CD4-positive, alpha-beta T cell treated with Interleukin-12 subunit alpha and Interleukin-12 subunit beta, for 1 hour (primary cell): ENCODE measurements around the gene PRKAA2.
A peak's percentile ranks its signal among the peaks of the same experiment; 100 is the strongest.

Source experiments
- DNase-seq: peaks from one replicate; pipeline ENCODE4 v3.0.0-alpha.2; 2020

PRKAA2 gene

DNA sequence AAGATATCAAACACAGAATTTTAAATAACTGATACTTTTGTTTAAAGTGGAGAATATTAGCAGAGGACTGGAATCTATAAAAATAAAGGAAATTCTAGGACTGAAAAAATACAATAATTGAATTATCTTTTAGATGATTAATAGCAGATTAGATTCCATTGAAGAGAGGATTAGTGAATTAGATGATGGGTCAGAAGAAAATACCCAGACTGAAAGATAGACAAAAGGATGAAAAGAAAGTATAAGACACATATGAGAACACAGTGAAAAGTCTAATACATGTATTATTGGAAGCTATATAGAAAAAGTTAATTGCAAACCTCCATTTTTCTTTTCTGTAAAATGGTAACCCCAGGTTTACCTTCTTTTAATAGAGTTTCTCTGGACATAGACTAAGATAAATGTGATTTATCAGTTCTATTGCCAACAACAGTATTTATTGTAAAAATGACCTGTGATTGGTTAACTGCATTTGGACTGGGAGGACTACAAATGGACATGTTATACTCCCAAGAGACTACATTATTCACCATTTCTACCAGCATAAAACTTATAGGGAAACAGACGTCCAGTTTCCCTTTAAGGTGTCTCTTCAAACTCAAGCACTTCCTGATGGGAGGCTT is 11.0 kb downstream of the PRKAA2 start:
- DNase-seq = no peak

DNA sequence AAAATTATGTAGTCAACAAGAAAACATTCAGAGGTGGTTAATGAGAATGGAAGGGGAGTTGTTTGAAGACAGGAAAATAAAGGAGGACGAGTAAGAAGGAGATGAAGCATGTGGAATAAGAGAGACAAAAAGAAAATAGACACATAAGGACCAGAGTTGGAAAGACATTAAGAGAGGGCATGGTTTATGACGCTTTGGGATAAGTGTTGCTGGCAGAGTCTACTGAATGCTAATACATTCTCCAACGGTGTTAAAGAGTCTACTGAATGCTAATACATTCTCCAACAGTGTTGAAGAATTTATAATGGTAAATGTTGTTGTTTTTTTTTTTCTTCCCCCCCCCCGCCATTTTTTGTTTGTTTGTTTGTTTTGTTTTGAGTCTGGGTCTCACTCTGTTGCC is 13.1 kb downstream of the PRKAA2 start:
- DNase-seq = no peak

DNA sequence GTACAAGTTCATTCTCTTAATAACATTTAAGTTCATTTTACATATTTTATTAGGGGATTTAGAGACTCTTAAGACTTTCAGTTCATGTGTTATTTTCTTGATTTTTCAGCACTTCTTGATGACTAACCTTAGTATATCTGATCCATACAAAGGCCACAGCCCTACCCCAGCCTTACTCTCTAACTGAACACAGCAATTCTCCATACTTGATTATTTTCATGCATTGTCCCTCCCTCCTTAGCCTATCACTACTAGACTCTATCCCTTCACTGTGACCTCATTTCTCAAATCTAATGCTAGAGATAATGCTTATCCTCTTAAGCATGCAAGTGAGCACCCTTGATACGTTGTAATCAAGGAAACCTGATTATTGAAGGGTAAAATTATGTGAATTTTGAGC is 15.2 kb downstream of the PRKAA2 start:
- no peak for DNase-seq

DNA sequence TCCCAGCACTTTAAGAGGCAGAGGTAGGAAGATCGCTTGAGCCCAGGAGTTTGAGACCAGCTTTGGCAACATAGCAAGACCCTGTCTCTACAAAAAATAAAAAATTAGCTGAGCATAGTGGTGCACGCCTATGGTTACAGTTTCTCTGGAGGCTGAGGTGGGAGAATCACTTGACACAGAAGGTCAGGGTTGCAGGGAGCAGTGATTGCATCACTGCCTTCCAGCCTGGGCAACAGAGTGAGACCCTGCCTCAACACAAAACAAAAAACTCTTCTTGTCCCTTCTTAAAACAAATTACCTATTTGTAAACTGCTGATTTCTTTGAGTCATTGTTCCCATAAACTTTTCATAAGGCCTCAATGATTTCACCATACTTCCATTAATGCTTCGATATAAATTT is 18.7 kb downstream of the PRKAA2 start:
- DNase-seq = no peak

DNA sequence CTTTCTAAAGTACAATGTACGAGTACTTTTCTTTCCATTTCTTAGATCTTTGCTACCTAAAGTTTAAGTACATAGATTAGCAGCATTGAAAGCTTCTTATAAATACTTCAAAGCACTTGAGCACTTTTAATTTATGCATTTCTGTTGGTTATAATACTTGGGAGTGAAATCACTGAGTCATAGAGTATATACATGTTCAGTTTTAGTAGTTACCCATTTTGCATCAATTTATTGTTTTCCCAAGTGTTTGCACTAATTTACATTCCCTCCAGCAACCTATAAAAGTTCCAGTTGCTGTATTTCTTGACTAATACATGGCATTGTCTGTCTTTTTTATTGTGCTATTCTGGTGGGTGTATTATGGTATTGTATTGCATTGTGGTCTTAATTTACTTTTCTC is 20.3 kb downstream of the PRKAA2 start:
- DNase-seq = no peak

DNA sequence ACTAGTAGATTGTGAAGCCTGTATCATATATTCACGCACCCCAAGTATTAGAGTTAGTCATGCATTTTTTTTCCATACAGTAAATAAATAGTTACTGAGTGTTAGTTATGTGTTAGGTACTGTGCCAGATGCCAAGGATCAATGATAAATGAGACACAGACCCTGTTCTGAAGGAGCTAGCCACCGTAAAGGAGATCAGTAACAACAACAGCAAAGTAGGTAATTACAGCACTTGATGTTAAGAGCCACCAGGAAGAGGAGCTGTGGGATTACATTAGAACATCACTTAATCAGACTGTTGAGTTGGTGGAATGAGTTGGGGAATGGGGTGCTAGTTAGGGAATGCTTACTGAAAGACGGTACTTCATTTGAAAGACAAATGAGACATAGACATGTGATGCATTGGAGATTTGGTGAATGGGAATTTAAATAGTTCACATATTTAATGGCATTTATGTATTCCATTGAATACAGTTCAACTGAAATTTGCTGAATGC is 21.0 kb downstream of the PRKAA2 start:
- no peak for DNase-seq

DNA sequence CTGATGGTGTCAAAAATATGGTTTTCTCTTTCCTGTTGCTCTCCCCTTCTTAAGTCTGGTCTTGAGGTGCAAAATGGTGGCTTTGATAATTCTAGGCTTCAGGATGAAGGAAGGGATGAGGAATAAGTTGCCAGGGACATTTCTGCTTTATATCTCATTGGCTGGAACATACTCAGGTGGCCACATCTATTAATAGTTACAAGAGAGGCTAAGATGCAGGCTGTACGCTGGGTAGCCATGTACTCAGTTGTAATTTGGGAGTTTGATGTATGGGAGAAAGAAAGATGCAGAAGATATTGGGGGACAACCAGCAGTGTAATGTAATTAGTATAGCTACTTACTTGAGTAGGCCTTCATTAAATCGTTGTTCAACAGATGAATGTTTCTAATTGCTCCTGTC is 25.2 kb downstream of the PRKAA2 start:
- DNase-seq = no peak

DNA sequence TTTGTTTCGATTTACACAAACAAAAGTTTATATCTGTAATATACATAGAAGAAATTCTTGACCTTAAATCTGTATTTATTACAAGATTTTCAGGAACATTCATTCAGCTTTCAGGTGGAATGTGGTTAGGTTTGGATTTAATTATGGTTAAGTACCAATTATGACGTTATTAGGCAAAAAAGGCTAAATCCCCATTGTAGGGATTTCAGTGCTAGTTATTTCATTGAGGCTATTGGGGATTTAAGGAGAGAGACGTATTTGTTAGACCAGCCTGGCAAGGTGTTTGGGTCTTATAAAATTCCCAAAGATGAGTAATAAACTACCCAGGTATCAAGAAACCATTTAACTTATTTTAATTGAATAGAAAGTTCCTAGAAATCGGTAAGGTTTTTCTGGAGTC is 26.0 kb downstream of the PRKAA2 start:
- DNase-seq = no peak

DNA sequence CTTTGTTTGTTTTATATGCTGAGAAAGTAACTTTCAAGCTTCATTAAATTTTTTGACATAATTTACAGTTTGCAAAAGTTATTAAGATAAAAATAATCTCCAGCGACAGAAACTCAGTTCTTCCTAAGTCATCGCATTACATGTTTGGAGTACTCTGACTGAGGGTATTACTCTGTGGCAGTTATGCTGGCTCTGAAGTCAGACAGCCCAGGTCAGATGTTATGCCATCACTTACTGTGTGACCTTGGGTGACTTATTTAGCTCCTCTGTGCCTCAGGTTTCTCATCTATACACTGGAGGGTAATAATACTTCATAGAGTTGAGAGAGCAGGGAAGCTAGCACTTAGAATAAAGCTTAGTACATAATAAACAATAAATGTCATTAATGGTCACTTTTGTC is 26.4 kb downstream of the PRKAA2 start:
- no peak for DNase-seq

DNA sequence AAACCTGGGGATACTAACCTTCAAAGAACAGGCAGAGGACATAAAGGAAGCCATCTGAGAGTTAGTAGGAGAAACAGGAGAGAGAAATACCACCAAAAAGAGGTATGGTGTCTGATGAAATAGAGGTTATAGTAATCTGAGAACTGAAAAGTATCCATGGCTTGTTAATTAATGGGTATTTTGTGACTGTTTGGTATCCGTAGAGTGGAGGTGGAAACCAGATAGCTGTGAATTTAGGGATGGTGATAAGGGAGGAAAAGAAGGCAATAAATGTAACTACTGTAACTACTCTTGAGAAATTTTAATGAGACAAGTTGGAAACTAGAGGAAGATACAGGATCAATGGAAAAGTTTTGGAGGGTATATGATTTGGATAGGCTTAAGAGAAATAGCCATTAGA is 27.5 kb downstream of the PRKAA2 start:
- no peak for DNase-seq

DNA sequence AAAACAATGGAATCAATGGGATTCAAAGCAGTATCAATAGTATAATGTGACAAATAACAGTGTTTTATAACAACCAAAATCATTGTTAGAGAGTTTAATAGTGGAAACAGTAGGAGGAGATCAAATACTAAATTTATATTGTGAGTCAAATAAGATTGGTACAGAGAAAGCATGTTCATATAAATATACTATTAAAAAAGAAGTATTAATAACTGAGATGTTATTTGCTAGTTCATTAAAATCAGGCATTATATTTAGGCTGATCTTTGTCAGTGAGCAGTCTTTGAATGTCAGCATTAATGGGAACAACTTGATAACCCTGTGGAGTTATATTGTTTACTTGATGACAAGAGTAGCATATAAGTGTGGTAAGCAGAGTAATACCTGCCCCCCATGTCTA is 30.6 kb downstream of the PRKAA2 start:
- no peak for DNase-seq

DNA sequence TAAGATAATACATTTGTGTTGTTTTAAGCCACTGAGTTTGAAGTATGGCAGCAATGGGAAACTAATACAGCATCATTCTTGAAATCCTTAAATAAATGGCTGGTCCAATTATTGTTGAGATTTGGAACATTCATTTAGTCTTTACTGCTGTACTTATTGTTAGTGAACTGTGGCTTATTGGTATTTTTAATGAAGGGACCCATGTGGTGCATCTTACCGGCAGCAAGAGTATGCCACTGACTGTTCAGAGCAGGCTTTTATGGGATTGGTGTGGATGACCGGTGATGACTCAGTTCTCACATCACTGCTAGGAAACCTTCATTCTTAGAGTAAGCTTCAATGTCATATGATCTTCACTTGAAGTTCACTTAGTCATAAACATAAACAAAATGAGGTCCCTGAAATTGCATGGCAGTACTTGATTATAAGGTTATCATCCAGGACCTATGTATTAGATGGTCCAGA is 31.5 kb downstream of the PRKAA2 start:
- DNase-seq = no peak

DNA sequence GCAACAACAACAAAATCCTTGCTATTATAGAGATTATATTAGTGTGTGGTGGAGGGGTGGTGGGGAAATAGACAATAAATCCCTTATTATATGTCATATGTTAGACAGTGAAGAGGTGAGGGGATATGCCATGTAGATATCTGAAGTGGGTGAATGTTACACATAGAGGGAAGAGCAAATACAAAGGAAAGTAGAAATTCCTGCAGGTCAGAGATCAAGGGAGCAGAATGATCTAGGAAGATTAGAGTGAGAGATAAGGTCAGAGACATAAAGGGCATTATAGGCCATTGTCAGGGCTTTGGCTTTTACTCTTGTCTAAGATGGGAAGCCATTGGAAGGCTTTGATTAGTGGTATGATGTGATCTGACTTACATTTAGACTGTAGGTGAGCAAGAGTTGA is 38.5 kb downstream of the PRKAA2 start:
- DNase-seq = no peak

DNA sequence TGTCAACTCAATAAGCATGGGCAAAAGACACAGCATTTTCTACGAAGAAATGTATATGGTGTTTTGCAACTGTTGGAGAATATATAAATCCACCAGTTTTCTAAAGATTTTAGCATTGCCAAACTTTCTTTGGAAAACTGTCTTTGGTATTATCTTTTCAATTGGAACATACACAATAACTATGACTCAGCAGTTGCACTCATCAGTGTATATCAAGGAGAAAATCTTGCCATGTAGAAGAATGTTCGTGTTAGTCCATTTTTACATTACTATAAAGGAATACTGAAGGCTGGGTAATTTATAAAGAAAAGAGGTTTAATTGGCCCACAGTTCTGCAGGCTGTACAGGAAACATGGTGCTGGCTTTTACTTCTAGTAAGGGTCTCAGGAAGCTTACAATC is 41.1 kb downstream of the PRKAA2 start:
- no peak for DNase-seq

DNA sequence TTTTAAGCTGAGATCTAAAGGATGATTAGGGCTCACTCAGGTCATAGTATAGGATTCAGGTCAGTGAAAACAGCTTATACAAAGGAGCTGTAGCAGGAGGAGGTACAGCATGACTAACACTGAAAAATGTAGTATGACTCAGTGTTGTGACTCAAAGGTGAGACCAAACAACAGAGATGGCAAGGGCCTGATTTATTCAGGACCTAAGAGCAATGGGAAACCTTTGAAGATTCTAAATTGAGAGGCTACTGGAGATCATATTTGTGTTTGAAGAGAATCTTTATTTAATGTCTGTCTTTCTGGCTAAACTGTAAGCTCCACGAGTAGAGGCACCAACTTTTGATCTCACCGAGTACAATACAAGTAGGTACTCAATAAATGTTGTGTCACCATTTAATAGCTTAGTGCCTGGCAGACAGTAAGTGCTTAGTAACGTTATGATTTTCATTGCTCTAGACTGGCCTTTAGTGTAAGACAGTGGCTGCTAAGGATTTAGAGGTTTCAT is 43.5 kb downstream of the PRKAA2 start:
- no peak for DNase-seq

DNA sequence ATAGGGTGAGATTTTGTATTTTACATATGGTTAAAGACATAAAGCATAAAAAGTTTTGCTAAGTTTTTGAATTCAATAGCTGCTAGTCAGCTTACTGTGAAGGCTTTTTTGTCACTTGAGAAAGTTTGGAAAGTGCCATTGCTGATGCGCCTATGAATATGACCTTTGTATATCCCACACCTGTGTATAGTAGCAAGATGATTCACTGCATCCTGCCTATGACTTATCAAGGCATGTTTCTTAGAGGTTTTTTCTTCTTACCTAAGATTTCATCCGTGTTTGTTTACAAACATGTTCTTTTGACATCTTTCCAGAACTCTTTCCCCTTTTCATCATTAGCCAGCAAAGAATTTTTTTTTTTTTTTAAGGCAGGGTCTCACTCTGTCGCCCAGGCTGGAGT is 51.5 kb downstream of the PRKAA2 start:
- DNase-seq = no peak

DNA sequence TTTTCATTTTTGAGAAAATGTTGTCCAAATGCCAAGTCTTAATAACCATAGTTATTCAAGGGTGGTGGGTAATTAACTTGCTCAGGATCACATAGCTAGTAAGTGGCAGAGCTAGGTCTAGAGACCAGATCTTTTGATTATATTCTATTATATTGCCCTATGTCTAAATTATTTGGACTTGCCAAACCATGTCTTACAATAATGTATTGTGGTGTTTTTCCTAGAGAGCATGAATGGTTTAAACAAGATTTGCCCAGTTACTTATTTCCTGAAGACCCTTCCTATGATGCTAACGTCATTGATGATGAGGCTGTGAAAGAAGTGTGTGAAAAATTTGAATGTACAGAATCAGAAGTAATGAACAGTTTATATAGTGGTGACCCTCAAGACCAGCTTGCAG is 58.6 kb downstream of the PRKAA2 start:
- DNase-seq = no peak

DNA sequence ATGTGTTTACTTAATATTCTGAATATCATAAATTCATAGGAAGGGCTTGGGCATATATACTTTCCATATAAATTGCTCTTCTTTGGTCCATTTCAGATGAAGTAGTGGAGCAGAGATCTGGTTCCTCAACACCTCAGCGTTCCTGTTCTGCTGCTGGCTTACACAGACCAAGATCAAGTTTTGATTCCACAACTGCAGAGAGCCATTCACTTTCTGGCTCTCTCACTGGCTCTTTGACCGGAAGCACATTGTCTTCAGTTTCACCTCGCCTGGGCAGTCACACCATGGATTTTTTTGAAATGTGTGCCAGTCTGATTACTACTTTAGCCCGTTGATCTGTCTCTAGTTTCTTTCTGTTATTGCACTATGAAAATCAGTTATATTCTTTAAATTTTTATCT is 62.3 kb downstream of the PRKAA2 start:
- DNase-seq = no peak

DNA sequence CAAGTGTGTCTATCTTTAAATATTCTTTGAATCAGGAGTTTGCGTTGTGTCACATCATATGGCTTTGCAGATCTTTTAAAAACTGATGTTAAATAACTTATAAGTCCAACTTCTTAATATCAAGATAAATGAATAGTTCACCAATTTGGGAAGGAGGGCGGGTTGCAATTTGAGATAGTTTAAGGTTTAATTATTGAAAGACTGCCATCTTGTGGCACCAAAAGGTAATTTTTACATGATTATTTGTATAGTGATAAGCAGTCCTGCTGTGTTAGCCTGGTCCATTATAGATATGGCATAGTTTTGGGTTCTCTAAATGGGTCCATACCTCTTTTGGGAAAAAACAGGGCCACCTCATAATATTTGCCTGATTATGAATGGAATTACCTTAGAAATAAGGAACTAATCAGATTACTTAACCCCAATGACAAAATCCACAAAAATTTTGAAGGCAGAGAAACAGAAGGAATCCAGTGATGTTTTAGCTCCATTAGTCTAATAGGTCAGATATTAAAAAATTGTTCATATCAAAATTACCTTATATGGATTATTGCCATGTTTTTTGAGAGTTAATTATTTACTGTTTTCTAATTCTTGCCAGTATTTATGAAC is 64.3 kb downstream of the PRKAA2 start:
- DNase-seq = peak; percentile 24

DNA sequence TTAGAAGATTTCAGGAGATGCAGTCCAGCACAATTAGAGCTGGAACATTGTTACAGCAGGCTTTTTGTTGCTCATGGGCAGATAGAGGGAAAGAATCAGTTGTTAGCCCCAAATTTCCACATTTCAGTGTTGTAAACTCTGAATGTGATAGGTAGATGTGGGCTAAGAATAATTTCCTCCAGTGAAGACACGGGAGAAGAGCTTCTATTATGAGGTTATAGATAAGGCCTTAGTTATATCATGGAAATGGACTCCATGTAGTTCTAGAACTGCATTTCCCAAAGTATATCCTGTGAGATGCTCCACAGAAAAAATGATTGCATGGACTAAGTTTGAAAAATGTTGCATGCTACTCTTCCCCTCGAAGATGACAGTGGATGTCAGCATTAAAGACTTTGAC is 64.9 kb downstream of the PRKAA2 start:
- DNase-seq = no peak

DNA sequence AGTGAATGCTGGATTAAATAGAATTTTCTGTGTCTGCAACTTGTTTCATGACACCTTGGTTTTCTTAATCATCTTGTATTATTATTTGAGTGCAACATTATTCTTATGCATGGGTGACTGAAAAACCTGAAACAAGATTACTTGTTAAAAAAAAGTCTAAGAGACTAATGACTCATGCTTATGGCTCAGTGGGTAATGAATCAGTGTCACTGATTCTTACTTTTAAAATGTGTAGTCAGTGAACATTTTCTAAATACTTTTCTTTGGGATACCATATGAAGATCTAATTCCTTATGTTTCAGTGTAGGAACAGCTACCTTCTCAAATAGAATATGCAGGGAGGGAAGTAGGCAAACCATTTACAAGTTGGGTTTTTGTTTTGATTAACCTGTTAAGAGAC is 65.5 kb downstream of the PRKAA2 start:
- no peak for DNase-seq

DNA sequence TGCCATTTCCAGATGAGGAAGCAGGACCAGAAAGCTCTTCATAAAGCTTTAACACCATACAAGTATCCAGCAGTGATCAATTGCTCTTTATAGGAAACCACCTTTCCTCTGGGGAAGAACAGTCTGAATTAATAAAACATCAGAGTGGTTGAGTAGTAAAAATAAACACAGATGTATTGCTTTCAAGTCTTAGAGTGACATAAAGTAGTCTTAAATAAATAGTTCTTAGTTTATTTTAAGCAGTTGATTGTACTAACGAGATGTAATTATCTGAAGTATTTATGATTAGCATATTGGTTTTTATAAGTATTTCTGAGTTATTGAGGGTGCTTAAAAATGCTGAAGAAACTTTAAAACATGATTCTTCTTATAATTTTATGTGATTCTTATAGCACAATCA is 67.0 kb downstream of the PRKAA2 start:
- DNase-seq = no peak

DNA sequence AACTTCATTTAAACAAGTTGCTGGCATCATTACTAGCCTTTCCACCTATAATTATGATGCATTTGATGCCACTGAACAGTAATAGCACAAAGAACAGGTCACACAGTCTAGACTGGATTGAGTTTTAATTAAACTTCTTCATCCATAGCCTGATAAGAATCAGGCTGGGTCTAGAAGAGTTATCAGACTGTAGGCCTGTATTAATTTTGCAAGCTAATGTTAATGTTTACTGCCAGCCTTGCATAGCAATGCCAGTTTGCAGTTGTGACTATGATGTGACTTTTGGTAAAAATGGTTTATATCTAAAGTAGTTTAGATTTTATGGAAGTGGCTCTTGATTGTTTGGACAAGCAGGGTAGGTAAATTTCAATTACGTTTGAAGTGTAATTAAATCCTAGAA is 68.0 kb downstream of the PRKAA2 start:
- DNase-seq = no peak

DNA sequence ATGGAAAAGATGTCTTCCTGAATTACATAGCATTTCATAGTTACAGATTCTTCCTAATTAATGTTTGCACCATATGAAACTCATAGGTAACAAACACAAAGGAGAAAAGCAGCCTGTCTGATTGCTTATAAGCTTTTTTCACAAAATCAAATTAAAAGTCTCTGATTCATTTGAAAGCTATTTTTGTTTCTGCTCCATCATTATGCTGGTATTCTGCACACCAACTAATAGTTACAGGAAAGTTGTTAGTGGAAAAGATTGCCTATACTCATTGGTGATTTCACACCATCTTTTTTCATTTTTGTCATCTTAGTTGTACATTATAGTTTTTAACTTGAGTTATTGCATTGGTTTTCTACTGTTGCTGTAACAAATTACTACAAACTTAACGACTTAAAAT is 70.0 kb downstream of the PRKAA2 start:
- no peak for DNase-seq

DNA sequence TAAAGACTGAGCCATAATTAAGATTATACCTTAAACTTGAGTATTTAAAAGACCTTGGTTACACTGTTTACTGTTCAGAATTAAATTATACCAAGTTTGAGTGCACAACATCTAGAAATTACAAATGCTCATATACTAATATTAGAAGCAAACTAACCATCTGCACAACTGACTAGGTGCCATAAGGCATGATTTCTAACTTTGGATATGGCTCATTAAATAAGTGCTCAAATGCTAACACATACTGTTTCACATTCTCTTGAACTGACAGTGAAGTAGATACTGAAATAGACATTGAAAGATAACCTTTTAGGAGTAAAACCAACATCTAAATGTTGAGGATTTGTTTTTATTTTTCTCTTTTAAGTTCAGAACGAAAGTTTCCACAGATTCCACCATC is 74.1 kb downstream of the PRKAA2 start:
- DNase-seq = no peak
